Mesenchymal stem cell (in vitro differentiated cells and primary cell): ENCODE measurements around the gene CCND1.

ENCODE experiments used
- DNase-seq: peaks from one replicate; pipeline ENCODE4 v3.0.0-alpha.2; 2013
- H2AFZ ChIP-seq: one replicate; pipeline ENCODE4 v1.6.1; 2013; ENCODE audit warnings: low read depth, mild to moderate bottlenecking, control low read depth, inconsistent platforms, low read length, moderate library complexity
- H2AK5ac ChIP-seq: 2 replicates; pipeline ENCODE4 v1.6.1; 2013; ENCODE audit warnings: low read length, moderate library complexity, mild to moderate bottlenecking, inconsistent platforms; ENCODE audit not compliant: severe bottlenecking
- H2BK120ac ChIP-seq: one replicate; pipeline ENCODE4 v1.6.1; 2013; ENCODE audit warnings: low read depth, mild to moderate bottlenecking, inconsistent platforms, low read length, moderate library complexity
- H2BK12ac ChIP-seq, 2 experiments: one replicate each; pipeline ENCODE4 v1.6.1; 2013; ENCODE audit warnings: inconsistent platforms in 2 of 2, low read length in 2 of 2, mild to moderate bottlenecking in 2 of 2, moderate library complexity in 2 of 2, control low read depth in 1 of 2
- H2BK15ac ChIP-seq: one replicate; pipeline ENCODE4 v1.6.1; 2013; ENCODE audit warnings: mild to moderate bottlenecking, low read depth, inconsistent platforms; ENCODE audit not compliant: poor library complexity, severe bottlenecking
- H2BK5ac ChIP-seq: 2 replicates; pipeline ENCODE4 v1.6.1; 2013; ENCODE audit warnings: low read depth, mild to moderate bottlenecking, low read length, control low read depth, inconsistent platforms; ENCODE audit not compliant: poor library complexity, severe bottlenecking
- H3K14ac ChIP-seq, 2 experiments: one replicate each; pipeline ENCODE4 v1.6.1; 2013; ENCODE audit warnings: inconsistent platforms in 2 of 2, low read length in 2 of 2, control low read depth in 1 of 2, mild to moderate bottlenecking in 1 of 2, moderate library complexity in 1 of 2
- H3K18ac ChIP-seq, 2 experiments: one replicate each; pipeline ENCODE4 v1.6.1; 2013; ENCODE audit warnings: inconsistent platforms in 2 of 2, low read length in 2 of 2, control low read depth in 1 of 2, low read depth in 1 of 2, mild to moderate bottlenecking in 1 of 2
- H3K23ac ChIP-seq, 2 experiments: one replicate each; pipeline ENCODE4 v1.6.1; 2013; ENCODE audit warnings: inconsistent platforms in 2 of 2, low read length in 2 of 2, mild to moderate bottlenecking in 2 of 2, moderate library complexity in 2 of 2, control low read depth in 1 of 2
- H3K27ac ChIP-seq: 2 replicates; pipeline ENCODE4 v1.5.1; 2013; ENCODE audit warnings: mild to moderate bottlenecking, moderate library complexity, low read length, control low read depth, inconsistent platforms; ENCODE audit not compliant: poor library complexity, severe bottlenecking
- H3K27me3 ChIP-seq, 2 experiments: 2 replicates each; pipeline versions ENCODE4 v1.6.1 to v1.7.0; 2013; ENCODE audit warnings: low read length in 2 of 2, mild to moderate bottlenecking in 2 of 2, moderate library complexity in 2 of 2, control low read depth in 1 of 2, inconsistent platforms in 1 of 2; ENCODE audit not compliant: control insufficient read depth in 1 of 2, insufficient read depth in 1 of 2
- H3K36me3 ChIP-seq, 2 experiments: 2 replicates each; pipeline versions ENCODE4 v1.6.1 to v1.7.0; 2013; ENCODE audit warnings: low read length in 2 of 2, control low read depth in 1 of 2, inconsistent platforms in 1 of 2, low read depth in 1 of 2, mild to moderate bottlenecking in 1 of 2; ENCODE audit not compliant: insufficient read depth in 2 of 2, control insufficient read depth in 1 of 2
- H3K4ac ChIP-seq, 2 experiments: one replicate each; pipeline ENCODE4 v1.6.1; 2013; ENCODE audit warnings: inconsistent platforms in 2 of 2, low read length in 2 of 2, mild to moderate bottlenecking in 2 of 2, moderate library complexity in 2 of 2, control low read depth in 1 of 2, low read depth in 1 of 2
- H3K4me1 ChIP-seq: 2 replicates; pipeline ENCODE4 v1.6.1; 2013; ENCODE audit warnings: low read depth, low read length, control low read depth; ENCODE audit not compliant: control insufficient read depth, insufficient read depth
- H3K4me2 ChIP-seq: 2 replicates; pipeline ENCODE4 v1.6.1; 2013; ENCODE audit warnings: low read length, mild to moderate bottlenecking, inconsistent platforms; ENCODE audit not compliant: poor library complexity, severe bottlenecking
- H3K4me3 ChIP-seq, 2 experiments: 2 replicates each; pipeline versions ENCODE4 v1.5.1 to v1.7.0; 2013; ENCODE audit warnings: low read length in 2 of 2, mild to moderate bottlenecking in 2 of 2, control low read depth in 1 of 2, low read depth in 1 of 2; ENCODE audit not compliant: insufficient read depth in 1 of 2
- H3K79me1 ChIP-seq: replicated peaks from 2 replicates; pipeline ENCODE4 v1.6.1; 2013; ENCODE audit warnings: mild to moderate bottlenecking, control low read depth, low read length, inconsistent platforms; ENCODE audit not compliant: poor library complexity, severe bottlenecking
- H3K9ac ChIP-seq: 2 replicates; pipeline ENCODE4 v1.7.0; 2013; ENCODE audit warnings: mild to moderate bottlenecking, low read length, moderate library complexity
- H3K9me3 ChIP-seq: 2 replicates; pipeline ENCODE4 v1.7.0; 2013; ENCODE audit warnings: mild to moderate bottlenecking, low read length; ENCODE audit not compliant: control insufficient read depth
- H4K8ac ChIP-seq: one replicate; pipeline ENCODE4 v1.6.1; 2013; ENCODE audit warnings: inconsistent platforms, mild to moderate bottlenecking, low read length, moderate library complexity
- H4K91ac ChIP-seq: one replicate; pipeline ENCODE4 v1.6.1; 2013; ENCODE audit warnings: mild to moderate bottlenecking, low read length, inconsistent platforms
- WGBS: methylation state at CpG from one replicate; pipeline ENCODE4 v1.1.7; 2013; ENCODE audit warnings: mixed read lengths; 5-methylcytosine and 5-hydroxymethylcytosine counted together

The CCND1 gene

GRCh38 chr11:69698362-69698761 is 57.4 kb downstream of the CCND1 start:
- H3K9ac ChIP-seq, result no peak overlapping the region
- peaks cover 67 to 78% of the 10 kb centered on the region in 2 experiments for H3K27me3 ChIP-seq
- H3K27ac ChIP-seq, result no peak overlapping the region
- no peaks in the 10 kb centered on the region for H3K36me3 ChIP-seq
- peaks cover 23% of the 10 kb centered on the region for H3K4me1 ChIP-seq
- no peak overlapping the region for H3K18ac ChIP-seq
- no peak overlapping the region for H3K4ac ChIP-seq
- no peak overlapping the region for H2BK5ac ChIP-seq
- no peak overlapping the region for H4K91ac ChIP-seq
- no peak overlapping the region for H3K4me3 ChIP-seq
- H3K4me2 ChIP-seq, result no peak overlapping the region
- no peak overlapping the region for H2AK5ac ChIP-seq
- no peak overlapping the region for H3K23ac ChIP-seq
- no peak overlapping the region for H2BK120ac ChIP-seq
- H3K14ac ChIP-seq, result no peak overlapping the region
- no peaks in the 10 kb centered on the region for H3K9me3 ChIP-seq
- no peak overlapping the region for H4K8ac ChIP-seq
- 78% methylated on average over 2 of the region's 2 CpGs for WGBS
- DNase-seq, result no peak
- H2AFZ ChIP-seq, result no peak overlapping the region
- H3K79me1 ChIP-seq, result no peaks in the 10 kb centered on the region
- no peak overlapping the region for H2BK12ac ChIP-seq
- no peak overlapping the region for H2BK15ac ChIP-seq

GRCh38 chr11:69699213-69699612 is 58.3 kb downstream of the CCND1 start:
- Histone ChIP-seq H2BK120ac (no peak overlapping the region), H3K14ac (no peak overlapping the region)

GRCh38 chr11:69700278-69701140 is 59.6 kb downstream of the CCND1 start:
- Histone ChIP-seq H3K14ac (peak overlapping the region in 1 of 2 experiments; percentile 71), H2BK120ac (no peak overlapping the region), H3K9ac (no peak overlapping the region), H3K4me2 (peak overlapping the region; percentile 45), H3K4me3 (no peak overlapping the region), H2AK5ac (no peak overlapping the region), H3K27me3 (peaks cover 64 to 76% of the 10 kb centered on the region in 2 experiments), H3K9me3 (no peaks in the 10 kb centered on the region), H2AFZ (no peak overlapping the region), H2BK12ac (peak overlapping the region; percentile 40 to 83), H3K79me1 (no peaks in the 10 kb centered on the region), H3K4ac (peak overlapping the region in 1 of 2 experiments; percentile 69), H3K36me3 (no peaks in the 10 kb centered on the region), H4K91ac (peak overlapping the region; percentile 49), H4K8ac (peak overlapping the region; percentile 55), H3K23ac (no peak overlapping the region), H2BK15ac (peak overlapping the region; percentile 75), H3K18ac (peak overlapping the region in 1 of 2 experiments; percentile 82), H2BK5ac (peak overlapping the region; percentile 12), H3K4me1 (peaks cover 36% of the 10 kb centered on the region), H3K27ac (no peak overlapping the region)
- peak; percentile 78 for DNase-seq
- 13% methylated on average over 18 of the region's 20 CpGs for WGBS

More at GRCh38 chr11:69699213-69699612, 58.3 kb downstream of the CCND1 start:
- Histone ChIP-seq H3K9ac (no peak overlapping the region), H3K79me1 (no peaks in the 10 kb centered on the region), H2AFZ (no peak overlapping the region), H3K18ac (no peak overlapping the region), H3K36me3 (no peaks in the 10 kb centered on the region), H2BK15ac (no peak overlapping the region), H3K23ac (no peak overlapping the region), H3K9me3 (no peaks in the 10 kb centered on the region), H3K27ac (no peak overlapping the region), H2AK5ac (no peak overlapping the region), H3K4ac (peak overlapping the region in 1 of 2 experiments; percentile 46), H2BK12ac (peak overlapping the region in 1 of 2 experiments; percentile 7), H3K4me2 (no peak overlapping the region), H4K91ac (no peak overlapping the region), H3K4me1 (peaks cover 28% of the 10 kb centered on the region), H3K4me3 (no peak overlapping the region), H2BK5ac (no peak overlapping the region), H3K27me3 (peaks cover 64 to 76% of the 10 kb centered on the region in 2 experiments), H4K8ac (no peak overlapping the region)
- 86% methylated on average over 13 of the region's 13 CpGs for WGBS
- no peak for DNase-seq

- WGBS, result 4% methylated on average over 32 of the region's 35 CpGs
- Histone ChIP-seq H2AK5ac (no peak overlapping the region), H3K23ac (no peak overlapping the region)
Observed at GRCh38 chr11:69702239-69702691, 61.3 kb downstream of the CCND1 start.

More at GRCh38 chr11:69702239-69702691, 61.3 kb downstream of the CCND1 start:
- Histone ChIP-seq H3K27me3 (peaks cover 68 to 78% of the 10 kb centered on the region in 2 experiments), H3K4me2 (peak overlapping the region; percentile 2), H3K27ac (no peak overlapping the region), H2AFZ (no peak overlapping the region), H3K14ac (no peak overlapping the region), H4K8ac (no peak overlapping the region), H2BK12ac (no peak overlapping the region), H3K79me1 (no peaks in the 10 kb centered on the region), H3K4me3 (no peak overlapping the region), H3K36me3 (no peaks in the 10 kb centered on the region), H3K9me3 (no peaks in the 10 kb centered on the region), H3K4me1 (peaks cover 36% of the 10 kb centered on the region), H2BK15ac (no peak overlapping the region), H3K9ac (no peak overlapping the region), H2BK5ac (no peak overlapping the region), H2BK120ac (no peak overlapping the region), H4K91ac (no peak overlapping the region), H3K4ac (no peak overlapping the region), H3K18ac (peak overlapping the region in 1 of 2 experiments; percentile 38)
- no peak for DNase-seq
